NCI-H1417 (cell line): ENCODE data around the gene SFXN5.
"Not testable (repeated sequence)": the region's sequence is repeated elsewhere in the genome, so short reads cannot be mapped to it uniquely, and the experiment has no call there.

ENCODE experiments used
- DNase-seq, 3 experiments: peaks; one replicate each; lab custom pipeline; 2025; lab: John Stamatoyannopoulos, UW

Gene SFXN5

GRCh38 chr2:73071360-73072128 is at the start of gene SFXN5:
SFXN5 (minus strand) TSS chr2:73071712; CDS start chr2:73071705, 7 bp downstream.
- peak; percentile 88 to 99 (median 99) for DNase-seq

DNA sequence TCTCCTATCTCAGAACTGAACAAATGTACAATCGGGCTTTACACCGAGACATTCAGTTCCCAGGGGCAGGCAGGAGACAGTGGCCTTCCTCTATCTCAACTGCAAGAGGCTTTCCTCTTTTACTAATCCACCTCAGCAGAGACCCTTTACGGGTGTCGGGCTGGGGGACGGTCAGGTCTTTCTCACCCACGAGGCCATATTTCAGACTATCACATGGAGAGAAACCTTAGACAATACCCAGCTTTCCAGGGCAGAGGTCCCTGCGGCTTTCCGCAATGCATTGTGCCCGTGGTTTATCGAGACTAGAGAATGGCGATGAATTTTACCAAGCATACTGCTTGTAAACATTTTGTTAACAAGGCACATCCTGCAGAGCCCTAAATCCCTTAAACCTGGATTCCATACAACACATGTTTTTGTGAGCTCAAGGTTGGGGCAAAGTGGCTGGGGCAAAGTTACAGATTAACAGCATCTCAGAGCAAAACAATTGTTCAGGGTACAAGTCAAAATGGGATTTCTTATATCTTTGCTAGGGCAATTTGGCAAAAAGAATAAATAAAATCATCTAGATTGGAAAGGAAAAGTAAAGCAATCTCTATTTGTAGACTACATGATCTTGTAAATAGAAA is 48.2 kb upstream of the SFXN5 start:
- not testable (repeated sequence) for DNase-seq

- no peak for DNase-seq
Measured at GRCh38 chr2:73117441-73117840, 45.9 kb upstream of the SFXN5 start.

GRCh38 chr2:73116182-73116960 is 44.9 kb upstream of the SFXN5 start:
- DNase-seq: no peak

GRCh38 chr2:73114273-73114867 is 42.9 kb upstream of the SFXN5 start:
- DNase-seq: no peak

GRCh38 chr2:73112913-73113854 is 41.7 kb upstream of the SFXN5 start, which contains the start of gene RAB11FIP5:
RAB11FIP5 (minus strand) TSS chr2:73112948; CDS start chr2:73112777, 171 bp downstream.
- DNase-seq: peak; percentile 32 to 89 (median 87)

DNA sequence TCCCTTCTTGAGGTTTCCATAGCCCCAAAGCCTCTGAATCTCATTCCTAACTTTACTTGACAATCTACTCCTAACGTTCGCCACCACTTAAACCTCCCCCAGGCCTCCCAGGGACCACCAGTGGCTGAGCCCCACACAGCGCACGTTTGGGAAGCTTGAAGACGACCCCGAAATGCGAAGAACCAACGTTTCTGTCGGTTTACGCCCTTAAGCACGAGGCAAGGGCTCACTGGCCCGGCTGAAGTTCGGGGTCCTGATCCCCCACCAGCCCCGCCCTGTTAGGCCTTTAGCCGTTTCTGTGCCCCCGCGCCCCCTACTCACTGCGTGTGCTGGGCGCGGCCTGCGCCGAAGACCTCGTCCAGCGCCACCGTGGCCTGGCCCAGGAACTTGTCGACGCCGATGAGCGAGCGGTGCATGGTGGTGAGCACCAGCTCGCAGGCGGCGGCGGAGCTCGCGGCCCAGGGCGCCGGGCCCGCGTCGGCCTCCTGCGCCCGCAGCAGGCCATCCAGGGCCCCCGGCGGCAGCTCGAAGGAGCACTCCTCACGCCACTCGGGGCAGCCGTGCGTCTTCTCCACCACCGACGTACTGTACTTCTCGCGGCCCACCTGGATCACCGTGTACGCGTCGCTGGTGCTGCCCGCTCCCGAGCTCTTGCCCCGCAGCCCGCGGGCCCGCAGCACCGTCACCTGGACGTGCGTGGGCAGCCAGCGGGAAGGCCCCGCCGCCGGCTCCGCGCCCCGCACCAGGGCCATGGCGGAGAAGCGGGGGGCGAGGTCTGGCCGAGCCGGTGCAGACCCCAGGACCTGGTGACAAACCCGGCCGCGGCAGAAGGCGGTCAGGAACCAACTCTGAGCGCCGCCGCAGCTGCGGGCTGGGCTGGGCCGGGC is 40.8 kb upstream of the SFXN5 start:
- peak in 2 of 3 experiments; percentile 77 to 83 for DNase-seq

GRCh38 chr2:73111073-73112025 is 39.8 kb upstream of the SFXN5 start:
- peak in 2 of 3 experiments; percentile 56 to 63 for DNase-seq

- no peak for DNase-seq
Measured at GRCh38 chr2:73110168-73111072, 38.9 kb upstream of the SFXN5 start.

- no peak for DNase-seq
Measured at GRCh38 chr2:73109431-73110167, 38.1 kb upstream of the SFXN5 start.

DNA sequence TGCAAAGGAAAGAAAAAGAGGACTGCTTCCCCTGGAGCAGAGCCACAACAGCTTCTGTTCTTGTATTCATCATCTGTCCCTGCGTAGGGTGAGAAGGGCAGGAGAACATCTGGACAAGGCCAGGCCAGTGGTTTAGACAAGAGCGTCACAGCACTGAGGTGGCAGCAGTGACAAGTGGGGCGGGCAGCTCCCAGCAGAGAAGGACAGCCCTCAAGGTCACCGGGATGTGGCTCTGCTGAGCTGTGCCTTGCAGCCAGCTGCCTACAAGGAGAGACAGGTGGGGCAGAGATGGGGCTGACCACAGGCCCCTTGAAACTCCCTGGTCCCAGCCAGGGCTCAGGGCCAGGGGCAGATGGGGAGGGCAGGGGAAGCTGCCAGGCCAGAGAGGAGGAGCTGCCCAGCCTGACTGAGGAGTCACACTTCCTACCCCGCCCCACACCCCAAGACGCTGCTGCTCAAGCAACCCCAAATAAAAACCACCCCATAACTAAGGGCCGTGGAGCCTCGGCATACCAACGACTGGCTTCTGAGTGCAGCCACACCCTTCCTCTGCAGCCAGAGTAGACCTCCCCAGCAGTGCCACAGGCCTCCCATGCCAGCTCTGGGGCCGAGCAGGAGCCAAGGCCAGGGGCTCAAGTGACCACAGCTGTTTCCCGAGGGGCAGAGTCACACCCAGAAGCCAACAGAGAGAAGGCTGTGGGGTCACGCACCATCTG is 35.9 kb upstream of the SFXN5 start:
- DNase-seq: no peak

DNA sequence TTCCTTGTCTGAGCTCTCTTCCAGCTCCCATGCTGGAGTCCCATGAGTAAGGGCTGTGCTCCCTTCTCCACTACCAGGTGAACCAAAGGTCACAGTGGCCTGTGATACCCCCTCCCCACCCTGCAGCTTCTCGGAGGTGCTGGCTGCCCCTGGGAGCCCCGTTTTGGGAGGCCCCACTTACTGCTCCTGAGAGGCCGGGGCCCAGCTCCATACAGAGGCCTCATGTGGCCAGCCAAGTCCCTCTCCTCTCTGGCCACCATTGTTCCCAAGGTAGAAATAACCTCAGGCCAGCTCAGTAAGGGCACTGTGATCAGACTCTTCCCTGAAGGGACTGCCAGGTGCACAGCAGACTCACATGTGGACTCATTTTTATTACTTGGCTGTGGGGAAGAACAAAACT is 35.3 kb upstream of the SFXN5 start:
- DNase-seq: no peak

DNA sequence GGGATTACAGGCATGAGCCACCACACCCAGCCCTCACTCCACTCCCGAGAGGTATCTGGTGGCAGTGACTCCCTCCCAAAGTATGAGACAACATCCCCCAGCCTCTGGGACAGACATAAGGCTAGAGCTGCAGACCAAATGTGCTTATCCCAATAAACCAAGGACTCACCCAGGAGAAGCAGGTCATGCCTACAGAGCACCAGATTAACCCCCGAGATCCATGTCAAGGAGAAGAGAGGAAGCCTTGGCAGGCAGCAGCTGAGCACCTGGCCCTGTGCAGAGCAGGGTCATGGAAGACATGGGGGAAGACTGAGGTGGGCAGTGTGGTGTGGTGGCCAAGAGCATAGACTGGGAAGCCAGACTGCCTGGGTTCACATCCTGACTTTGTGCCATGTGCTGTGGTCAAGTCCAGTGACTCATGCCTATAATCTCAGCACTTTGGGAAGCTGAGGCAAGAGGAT is 34.0 kb upstream of the SFXN5 start:
- no peak for DNase-seq

DNA sequence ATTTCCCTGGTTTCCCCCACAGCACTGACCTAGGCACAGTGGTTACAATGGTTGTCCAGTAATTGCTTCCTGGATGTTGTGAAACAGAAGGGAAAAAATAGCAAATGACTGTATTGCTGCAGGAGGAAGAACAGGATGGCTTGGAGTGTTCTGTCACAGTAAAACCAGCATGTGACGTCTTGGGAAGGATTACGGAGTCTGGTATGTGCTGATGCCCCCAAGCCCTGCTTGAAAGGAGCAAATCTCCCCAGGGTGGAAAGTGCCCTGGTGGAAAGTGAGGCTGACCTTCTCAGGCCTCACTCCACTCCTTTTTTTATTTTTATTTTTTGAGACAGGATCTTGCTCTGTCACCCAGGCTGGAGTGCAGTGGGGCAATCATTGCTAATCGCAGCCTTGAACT is 33.4 kb upstream of the SFXN5 start:
- DNase-seq: no peak

DNA sequence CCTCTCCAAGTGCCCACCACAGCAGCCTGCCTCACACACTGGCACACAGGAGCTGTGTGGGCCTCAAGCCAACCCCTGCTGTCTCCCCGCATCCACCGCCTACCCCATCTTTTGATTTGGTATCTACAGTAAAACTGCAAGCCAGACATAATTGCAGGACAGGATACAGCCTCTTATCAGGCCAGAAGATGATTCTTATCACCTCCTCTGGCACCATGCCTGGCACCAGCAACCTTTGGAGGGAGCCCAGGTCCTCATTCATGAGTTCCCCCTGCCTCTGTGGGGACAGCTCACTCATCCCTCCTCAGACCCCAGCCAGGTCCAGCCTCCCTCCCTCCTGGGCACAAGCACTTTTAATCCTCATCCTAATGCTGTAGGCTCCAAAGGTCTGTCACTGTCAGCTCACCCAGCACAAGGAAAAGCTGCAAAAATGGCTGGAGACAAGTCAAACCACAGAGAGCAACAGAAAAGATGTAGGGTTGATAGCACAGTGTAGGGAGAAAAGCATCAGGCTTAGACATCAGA is 31.6 kb upstream of the SFXN5 start:
- DNase-seq: no peak

DNA sequence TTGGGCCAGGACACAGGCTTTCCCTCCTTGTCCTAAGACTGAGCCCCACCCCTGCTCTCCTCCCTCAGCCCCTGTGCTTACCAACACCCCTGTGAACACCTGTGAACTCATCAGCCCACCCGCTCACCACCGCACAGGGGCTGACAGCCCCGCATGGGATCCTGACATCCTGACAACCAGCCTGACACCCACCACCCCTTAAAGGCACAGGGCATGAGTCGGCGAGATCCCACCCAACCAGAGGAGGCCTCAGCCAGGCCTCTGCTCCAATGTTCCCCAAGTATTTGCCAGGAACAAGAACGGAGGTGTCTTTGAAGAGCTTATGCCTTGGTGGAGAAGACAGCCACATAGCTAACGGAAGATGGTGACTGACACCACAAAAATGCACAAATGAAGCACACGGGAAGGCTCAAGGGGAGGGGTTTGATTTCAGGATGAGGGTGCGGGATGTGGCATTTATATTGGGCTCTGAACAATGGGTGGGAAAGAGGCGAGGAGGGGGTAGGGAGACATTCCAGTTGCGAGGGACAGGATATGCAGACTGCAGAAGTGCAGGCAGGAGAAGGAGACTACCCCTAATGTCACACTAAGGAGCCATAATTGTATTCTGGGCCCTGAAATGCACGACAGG is 30.2 kb upstream of the SFXN5 start:
- DNase-seq: no peak
